ENCODE measurements around the gene SLC7A8. TPM values are rescaled to one million over a fixed set of nuclear protein-coding genes. Genes with fewer than 3 reads are reported as not detected.
A peak's percentile ranks its signal among the peaks of the same experiment; 100 is the strongest.

SLC7A8 gene
- total and polyA plus RNA-seq, 2 of the 4 experiments (the other 2 are of a cell fraction) = 0.31 TPM; not detected in 1

- 67% methylated on average over 2 of the region's 7 CpGs; no CpG with 5 or more reads in 1 of the 2 experiments for WGBS, 2 experiments (ENCODE audit: extremely low coverage in 2 of 2, insufficient read length in 1 of 2)
- no peak overlapping the region for H2BK120ac ChIP-seq (ENCODE audit: low read depth, low read length)
- H3K9ac ChIP-seq (ENCODE audit: low read depth, low read length) = no peak overlapping the region
- no peak overlapping the region for H3K14ac ChIP-seq (replicated peaks; ENCODE audit: low read depth, low read length)
- H3K56ac ChIP-seq (ENCODE audit: extremely low read depth, insufficient read depth, low read length) = no peak overlapping the region
- intact Hi-C loops (cut with micrococcal nuclease) (no loop called here), in situ Hi-C loops (cut with MboI; ENCODE audit: low sequenced_read_pairs) (no loop called here), dilution Hi-C loops (cut with HindIII; ENCODE audit: low sequenced_read_pairs, unreplicated experiment) (no loop called here)
- H4K8ac ChIP-seq (ENCODE audit: low read depth in 2 of 2, low read length in 2 of 2) = no peak overlapping the region
- no peak overlapping the region for H3K4me3 ChIP-seq (ENCODE audit: insufficient read depth, low read depth, low read length)
- no peak overlapping the region for H2AFZ ChIP-seq (replicated peaks; ENCODE audit: low read length, poor library complexity)
- peaks cover 36% of the 10 kb centered on the region for H3K27me3 ChIP-seq (ENCODE audit: control insufficient read depth, insufficient read depth, low read length)
- no peaks in the 10 kb centered on the region for H3K79me1 ChIP-seq (ENCODE audit: low read depth in 1 of 2, low read length in 2 of 2)
- H3K9me1 ChIP-seq (ENCODE audit: insufficient read depth, low read length) = no peaks in the 10 kb centered on the region
- H3K4me2 ChIP-seq (ENCODE audit: low read depth, low read length) = no peak overlapping the region
- H2AK9ac ChIP-seq (replicated peaks; ENCODE audit: low read depth, low read length, poor library complexity) = no peak overlapping the region
- no peak overlapping the region for H3K4ac ChIP-seq (ENCODE audit: low read depth, low read length)
- DNase-seq = peak; percentile 24
- no peak overlapping the region for H2BK20ac ChIP-seq (ENCODE audit: low read depth, low read length)
- H2AK5ac ChIP-seq (ENCODE audit: low read depth, low read length) = no peak overlapping the region
- no peak overlapping the region for H3K18ac ChIP-seq (ENCODE audit: low read depth, low read length)
- no peak overlapping the region for H2BK5ac ChIP-seq (ENCODE audit: low read depth, low read length, poor library complexity, severe bottlenecking)
- no peak overlapping the region for H3K23ac ChIP-seq (ENCODE audit: low read depth, low read length)
- BruUV-seq (replicated peaks) = no TSS peak
- H3K9me3 ChIP-seq (ENCODE audit: control insufficient read depth, insufficient read depth, low read length) = no peaks in the 10 kb centered on the region
- H3K27ac ChIP-seq (ENCODE audit: insufficient read depth, low read length) = no peak overlapping the region
- H3K36me3 ChIP-seq (ENCODE audit: control insufficient read depth, insufficient read depth, low read length) = no peaks in the 10 kb centered on the region
- TF ChIP-seq NFE2L2 (IDR thresholded peaks at IDR 0.05; ENCODE audit: low read depth, low read length) (no peak), RCOR1 (IDR thresholded peaks at IDR 0.05; ENCODE audit: insufficient replicate concordance, low read length) (no peak), POLR2A (IDR thresholded peaks at IDR 0.05; ENCODE audit: low read depth, low read length) (no peak), CEBPB (IDR thresholded peaks at IDR 0.05; ENCODE audit: low read depth, low read length) (no peak), MAZ (IDR thresholded peaks at IDR 0.05; ENCODE audit: borderline replicate concordance, low read depth, low read length) (no peak), RAD21 (IDR thresholded peaks at IDR 0.05; ENCODE audit: low read length) (no peak), RFX5 (IDR thresholded peaks at IDR 0.05; ENCODE audit: low read depth, low read length) (no peak), CTCF (conservative IDR thresholded peaks at IDR 0.05; ENCODE audit: low read depth, low read length) (no peak), MXI1 (IDR thresholded peaks at IDR 0.05; ENCODE audit: borderline replicate concordance, low read depth, low read length) (no peak), FOS (IDR thresholded peaks at IDR 0.05; ENCODE audit: low read depth, low read length) (no peak), SMC3 (IDR thresholded peaks at IDR 0.05; ENCODE audit: low read depth, low read length) (no peak), MAFK (IDR thresholded peaks at IDR 0.05; ENCODE audit: low read depth, low read length) (no peak), BHLHE40 (IDR thresholded peaks at IDR 0.05; ENCODE audit: low read depth, low read length) (no peak), USF2 (IDR thresholded peaks at IDR 0.05; ENCODE audit: low read depth, low read length) (no peak), CHD1 (IDR thresholded peaks at IDR 0.05; ENCODE audit: low read depth, low read length) (no peak)
- TF ChIP-seq, protein P1, sequence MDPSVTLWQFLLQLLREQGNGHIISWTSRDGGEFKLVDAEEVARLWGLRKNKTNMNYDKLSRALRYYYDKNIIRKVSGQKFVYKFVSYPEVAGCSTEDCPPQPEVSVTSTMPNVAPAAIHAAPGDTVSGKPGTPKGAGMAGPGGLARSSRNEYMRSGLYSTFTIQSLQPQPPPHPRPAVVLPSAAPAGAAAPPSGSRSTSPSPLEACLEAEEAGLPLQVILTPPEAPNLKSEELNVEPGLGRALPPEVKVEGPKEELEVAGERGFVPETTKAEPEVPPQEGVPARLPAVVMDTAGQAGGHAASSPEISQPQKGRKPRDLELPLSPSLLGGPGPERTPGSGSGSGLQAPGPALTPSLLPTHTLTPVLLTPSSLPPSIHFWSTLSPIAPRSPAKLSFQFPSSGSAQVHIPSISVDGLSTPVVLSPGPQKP (IDR thresholded peaks at IDR 0.05; ENCODE audit: borderline replicate concordance, low read depth, low read length) = no peak
- H4K5ac ChIP-seq (ENCODE audit: low read depth, low read length) = no peak overlapping the region
- no peak overlapping the region for H4K91ac ChIP-seq (ENCODE audit: insufficient read depth, low read depth, low read length)
- no peaks in the 10 kb centered on the region for H3K4me1 ChIP-seq (ENCODE audit: control insufficient read depth, insufficient read depth, low read length)
- H2BK15ac ChIP-seq (ENCODE audit: low read depth, low read length) = no peak overlapping the region
- H4K20me1 ChIP-seq (ENCODE audit: insufficient read depth, low read length) = no peaks in the 10 kb centered on the region
- ChIA-PET POLR2A (ENCODE audit: unreplicated experiment) (no interaction called here), CTCF (interaction anchor here (0.9 to 1.0 kb wide), 2 partner anchors 21 to 63 kb away, joined by 3 to 4 read pairs; no protein-coding TSS in a partner anchor)
- ATAC-seq (ENCODE audit: low read depth) = no peak
Observed at GRCh38 chr14:23141706-23142444, 41.6 kb downstream of the SLC7A8 start.

Measured in IMR-90 (cell line).